Activated CD4-positive, alpha-beta T cell treated with anti-CD3 and anti-CD28 coated beads for 48 hours (primary cell): ENCODE results near the gene ZDHHC8.

ENCODE experiments used
- DNase-seq: peaks from one replicate; pipeline ENCODE4 v3.0.0-alpha.2; 2020

The ZDHHC8 gene

DNA sequence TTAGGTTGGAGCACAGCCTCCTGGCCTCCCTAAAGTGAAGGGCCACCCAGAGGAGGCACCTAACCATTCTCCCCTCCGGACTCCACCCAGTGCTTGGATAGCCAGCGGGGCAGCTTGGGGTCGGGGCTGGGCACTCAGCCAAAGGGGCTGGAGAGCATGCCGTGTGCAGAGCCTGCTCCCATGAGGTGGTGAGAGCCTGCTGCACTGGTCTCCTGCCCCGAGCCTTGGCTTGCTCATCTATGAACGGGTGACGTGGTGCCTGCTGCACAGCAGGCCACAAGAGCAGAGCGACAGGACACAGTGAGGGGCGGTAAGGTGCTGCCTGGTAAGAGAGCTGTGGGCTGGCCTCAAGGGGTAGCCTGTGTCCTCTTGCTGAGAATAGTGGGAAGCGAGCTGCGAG lies 33.3 kb downstream of the ZDHHC8 start:
- DNase-seq, result no peak

- no peak for DNase-seq
These were observed 33.8 kb downstream of the ZDHHC8 start for GRCh38 chr22:20165421-20165820.

GRCh38 chr22:20165913-20166312 lies 34.3 kb downstream of the ZDHHC8 start:
- DNase-seq, result no peak

DNA sequence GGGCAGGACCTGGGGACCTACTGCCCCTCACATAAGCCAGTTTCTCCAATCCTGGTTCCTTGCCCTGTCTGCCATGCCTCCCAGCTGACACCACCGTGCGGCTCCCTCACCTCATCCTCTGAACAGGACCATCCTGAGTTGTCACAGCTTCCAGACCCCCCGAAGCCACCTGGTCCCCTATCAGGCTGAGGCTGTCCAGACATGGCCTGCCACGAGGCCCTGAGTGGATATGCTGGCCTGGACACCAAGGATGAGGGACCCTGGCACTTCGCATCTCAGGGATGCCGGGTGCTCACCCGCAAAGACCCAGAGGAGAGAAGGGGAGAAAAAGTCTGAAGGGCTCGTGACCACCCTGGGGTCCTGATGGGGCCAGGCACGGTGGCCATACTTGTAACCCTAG lies 35.1 kb downstream of the ZDHHC8 start:
- no peak for DNase-seq

- no peak for DNase-seq
These were observed 36.2 kb downstream of the ZDHHC8 start for GRCh38 chr22:20167643-20168322.

DNA sequence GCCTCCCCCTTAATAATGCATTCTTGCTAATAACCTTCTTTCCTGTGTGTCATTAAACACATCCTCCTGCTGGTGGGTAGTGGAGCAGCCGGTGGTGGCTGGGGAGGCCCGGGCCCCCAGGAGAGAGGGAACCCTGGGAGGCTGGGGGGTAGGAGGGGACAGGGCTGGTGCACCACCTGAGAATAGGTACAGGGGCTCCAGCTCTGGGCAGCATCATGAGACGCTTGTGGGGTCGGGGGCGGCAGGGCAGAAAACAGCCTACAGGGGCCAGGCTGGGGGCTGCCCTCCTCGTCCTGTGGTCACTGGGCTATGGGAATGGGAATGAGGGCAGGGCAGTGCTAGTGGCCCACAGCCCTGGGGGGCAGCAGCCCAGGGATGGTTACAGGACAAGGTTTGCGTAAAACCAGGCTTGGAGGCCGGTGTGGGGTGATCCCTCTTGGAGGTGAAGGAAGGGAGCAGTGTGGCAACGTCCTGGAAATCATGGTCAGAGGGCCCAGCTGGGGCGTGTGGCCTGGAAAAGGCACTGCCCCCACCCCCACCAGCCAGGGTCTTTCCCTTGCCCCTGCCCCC lies 37.7 kb downstream of the ZDHHC8 start:
- no peak for DNase-seq

DNA sequence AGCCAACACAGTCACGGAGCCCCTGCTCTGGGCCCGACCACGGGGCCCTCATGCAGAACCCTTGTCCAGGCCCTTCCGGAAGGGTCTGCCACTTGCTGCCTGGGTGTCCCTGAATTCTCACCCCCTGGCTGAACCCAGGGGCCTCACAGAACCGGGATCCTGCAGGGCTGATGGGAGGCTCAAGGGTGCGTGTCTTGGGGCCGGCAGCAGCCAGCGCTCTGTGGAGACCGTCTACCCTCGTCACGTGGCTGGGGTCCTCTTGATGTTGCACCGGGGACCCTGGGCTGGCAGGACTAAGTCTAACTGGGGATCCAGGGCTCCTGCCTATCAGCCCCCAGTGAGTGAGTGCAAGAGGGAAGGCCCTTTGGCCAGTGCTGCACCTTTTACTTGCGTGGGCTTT lies 38.6 kb downstream of the ZDHHC8 start:
- DNase-seq, result no peak

DNA sequence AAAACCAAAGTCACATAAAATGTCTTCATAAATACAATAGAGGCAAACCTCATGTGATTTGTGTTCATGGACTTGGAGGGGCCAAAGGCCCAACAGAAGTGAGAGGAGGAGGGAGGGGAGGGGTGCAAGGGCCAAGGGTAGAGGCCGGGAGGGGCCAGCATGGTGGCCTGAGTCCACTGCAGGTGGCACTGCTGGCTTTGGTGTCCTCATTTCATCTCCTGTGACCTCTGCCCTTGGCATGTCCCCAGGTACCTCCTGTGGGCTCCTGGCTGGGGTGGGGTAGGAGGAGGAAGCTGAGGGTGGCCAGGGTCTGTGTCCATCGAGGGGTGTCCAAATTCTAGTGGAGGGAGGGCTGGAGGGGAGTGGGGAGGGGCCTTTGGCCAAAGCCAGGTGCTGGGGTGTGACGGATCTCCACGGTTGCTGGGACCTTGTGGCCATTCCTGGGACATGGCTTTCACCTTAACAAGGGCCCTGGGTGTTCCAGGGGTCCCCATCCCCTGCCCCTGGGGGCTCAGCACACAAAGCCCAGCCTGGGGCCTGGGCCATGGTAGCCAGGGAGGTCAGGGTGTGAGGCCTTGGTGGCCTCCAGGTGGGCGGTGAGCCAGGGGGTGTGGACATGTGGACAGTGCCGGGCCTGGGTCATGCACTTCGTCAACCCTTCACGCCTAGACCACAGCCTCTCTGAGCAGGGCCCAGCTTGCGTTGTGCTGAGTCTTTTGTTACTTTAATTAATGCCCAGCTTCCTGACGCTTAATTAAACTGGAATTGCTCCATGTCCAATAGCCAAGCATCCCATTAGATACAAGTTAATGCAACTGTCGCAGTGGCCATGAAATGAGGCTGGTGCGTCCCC lies 39.9 kb downstream of the ZDHHC8 start:
- no peak for DNase-seq

GRCh38 chr22:20172141-20172613 lies 40.6 kb downstream of the ZDHHC8 start:
- no peak for DNase-seq

DNA sequence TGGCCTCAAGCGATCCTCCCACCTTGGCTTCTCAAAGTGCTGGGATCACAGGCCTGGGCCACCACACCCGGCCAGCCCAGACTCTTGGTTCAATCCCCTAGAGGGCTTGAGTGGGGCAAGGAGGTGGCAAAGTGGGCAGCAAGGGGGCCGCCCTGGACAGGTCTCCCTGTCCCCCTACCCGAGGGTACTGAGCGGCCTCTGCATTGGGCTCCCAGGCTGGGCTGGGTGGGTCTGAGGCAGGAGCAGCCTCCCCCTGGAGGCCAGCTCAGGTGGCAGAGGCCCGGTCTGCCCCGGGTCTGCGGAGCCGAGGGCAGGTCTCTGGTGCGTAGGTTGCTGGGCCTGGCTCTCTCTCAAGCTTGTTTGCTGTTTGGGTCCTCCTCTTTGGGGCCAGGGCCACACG lies 41.6 kb downstream of the ZDHHC8 start:
- DNase-seq, result no peak

GRCh38 chr22:20173772-20174171 lies 42.2 kb downstream of the ZDHHC8 start:
- DNase-seq, result no peak

DNA sequence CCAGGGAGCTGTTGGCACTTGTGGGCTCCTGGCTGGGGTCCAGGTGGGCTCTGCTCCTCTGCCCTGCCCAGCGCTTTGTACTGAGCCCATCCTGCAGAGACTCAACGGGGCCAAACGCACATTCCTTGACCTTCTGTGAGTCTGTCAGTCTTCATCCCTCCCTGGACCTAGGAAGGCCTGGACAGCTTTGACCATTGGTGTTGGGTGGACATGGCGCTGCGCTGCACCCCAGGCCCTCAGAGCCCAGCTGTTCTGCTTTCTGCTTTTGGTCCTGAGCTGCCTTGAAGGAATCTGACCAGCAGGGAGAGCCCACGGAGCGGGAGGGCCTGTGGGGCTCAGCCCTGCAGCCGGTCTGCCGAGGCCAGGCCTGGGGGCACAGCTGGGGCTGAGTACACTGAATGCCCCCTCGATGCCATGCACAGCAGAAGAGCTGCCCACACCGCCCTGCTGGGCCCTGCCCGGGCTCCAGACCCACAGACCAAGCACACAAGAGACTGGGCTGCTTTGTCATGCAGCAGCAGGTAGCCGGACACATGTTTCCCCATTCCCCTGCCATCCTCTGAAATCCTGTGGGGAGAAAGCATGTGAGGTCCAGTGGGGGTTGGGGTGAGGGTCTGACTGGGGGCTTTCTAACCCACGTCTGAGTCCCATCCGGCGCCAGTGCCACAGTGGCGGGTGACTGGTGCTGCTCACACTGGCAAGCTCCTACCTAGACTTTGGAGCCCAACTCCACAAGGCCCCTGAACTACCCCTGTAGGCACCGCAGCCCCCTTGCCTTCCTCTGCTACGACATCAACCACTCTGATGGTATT lies 43.4 kb downstream of the ZDHHC8 start:
- DNase-seq, result no peak

DNA sequence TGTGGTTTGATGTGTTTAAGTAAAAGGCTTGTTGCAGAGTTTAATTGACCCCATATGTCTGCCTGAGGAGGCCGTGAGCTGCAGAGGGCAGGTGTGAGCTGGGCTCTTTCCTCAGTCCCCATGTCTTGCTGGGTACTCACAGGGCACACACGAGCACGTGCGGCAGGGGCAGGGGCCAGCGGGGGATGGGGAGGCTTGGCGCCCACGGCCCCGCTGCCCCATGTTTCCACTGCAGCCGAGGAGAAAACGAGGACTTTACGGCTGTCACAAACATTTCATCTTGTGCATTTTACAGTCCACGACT lies 43.9 kb downstream of the ZDHHC8 start:
- DNase-seq, result no peak

DNA sequence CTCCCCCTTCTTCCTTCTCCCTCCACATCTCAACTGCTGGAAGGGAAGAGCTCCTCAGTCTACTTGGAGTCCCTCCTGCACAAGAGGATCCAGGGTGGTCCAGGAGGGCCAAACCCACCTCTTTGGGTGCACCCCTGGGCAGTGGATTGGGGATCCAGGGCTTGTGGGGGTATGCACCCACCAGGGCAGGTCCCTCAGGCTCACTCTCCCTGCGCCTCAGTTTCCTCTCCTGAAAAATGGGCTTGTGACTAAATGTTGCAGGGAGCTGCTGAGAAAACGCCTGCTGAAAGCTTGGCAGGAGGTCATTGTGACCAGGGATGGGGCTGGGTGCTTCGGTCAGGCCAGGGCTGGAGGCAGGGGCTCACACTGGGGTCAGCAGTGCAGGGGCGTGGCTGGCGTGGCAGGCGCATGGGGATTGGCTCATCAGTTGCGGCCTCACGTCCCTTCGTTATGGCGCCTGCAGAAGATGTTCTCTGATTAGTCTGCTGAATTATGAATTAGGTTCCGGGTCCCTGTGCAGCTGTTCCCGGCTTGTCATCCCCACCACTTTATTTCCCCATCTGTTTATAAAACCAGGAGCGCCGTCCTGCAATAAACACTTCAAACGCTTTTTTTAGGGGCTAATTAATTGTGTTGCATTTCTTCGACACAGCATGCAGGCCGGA lies 44.9 kb downstream of the ZDHHC8 start:
- DNase-seq, result no peak

DNA sequence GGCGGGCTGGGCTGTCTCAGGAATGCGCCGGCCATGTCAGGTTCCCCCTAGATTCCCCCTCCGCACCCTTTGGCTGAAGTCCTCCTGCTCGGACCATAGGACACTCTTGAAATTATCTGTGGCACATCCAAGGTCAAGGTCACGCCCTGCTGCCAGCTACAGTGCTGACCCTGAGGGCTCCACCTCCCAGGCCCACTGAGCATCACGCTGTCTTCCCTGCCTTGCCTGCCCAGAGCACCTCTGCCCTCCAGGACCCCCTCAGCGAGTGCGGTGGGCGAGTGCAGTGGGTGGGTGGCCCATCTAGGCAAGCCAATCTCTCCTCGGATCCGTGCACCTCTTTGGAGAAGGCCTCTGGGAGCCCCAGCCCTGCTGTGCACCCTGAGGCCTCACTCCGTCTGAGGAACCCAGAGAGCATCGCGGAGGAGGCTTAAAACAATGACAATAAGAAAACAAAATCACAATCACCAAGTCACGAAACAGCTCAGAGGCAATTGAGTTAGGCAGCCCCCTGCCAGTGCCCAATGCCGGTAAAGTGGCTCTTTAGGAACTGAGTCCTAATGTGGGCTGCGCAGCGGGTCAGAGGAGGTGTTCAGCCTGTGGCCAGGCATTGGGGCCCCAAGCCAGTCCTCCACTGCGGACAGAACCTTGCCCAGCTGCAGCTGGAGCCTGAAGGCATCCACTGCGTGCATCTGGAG lies 45.8 kb downstream of the ZDHHC8 start:
- no peak for DNase-seq

DNA sequence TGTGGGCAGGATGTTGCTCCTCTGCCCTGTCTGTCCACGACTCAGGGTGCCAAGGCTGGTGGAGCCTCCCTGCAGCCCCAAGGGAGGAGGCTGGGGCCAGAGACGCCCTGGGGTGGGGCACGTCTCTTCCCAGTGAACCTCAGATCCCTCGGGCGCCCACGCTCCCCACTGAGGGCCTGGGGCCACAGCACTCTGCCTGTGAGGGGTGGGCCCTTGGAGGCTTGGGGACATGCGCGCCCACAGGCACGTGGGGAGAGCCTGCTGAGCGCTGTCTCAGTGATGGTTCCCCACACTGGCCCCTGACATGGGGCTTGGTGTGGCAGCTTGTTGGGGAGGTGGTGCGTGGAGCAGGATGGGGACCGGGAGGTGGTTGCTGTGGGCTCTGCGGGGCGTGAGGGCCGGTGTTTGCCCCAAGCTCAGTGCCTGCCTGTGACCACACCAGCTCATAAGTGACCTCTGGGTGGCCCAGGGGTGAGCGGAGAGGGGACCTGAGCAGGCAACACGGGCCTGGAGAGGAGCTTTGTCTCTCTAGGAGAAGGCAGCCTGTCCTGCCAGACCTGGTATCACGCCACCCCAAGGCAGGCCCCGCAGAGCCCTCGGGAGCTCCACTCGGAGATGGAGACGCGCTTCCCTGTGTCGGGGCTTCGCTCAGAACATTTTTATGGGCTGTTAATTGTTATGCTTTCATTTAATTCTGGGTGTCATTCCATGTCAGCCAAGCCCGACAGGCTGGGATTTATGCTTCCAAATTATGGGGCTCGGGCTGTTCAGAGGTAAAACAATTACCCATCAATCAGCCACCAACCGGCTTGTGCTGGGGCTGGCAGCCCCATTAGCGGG lies 46.7 kb downstream of the ZDHHC8 start:
- no peak for DNase-seq

DNA sequence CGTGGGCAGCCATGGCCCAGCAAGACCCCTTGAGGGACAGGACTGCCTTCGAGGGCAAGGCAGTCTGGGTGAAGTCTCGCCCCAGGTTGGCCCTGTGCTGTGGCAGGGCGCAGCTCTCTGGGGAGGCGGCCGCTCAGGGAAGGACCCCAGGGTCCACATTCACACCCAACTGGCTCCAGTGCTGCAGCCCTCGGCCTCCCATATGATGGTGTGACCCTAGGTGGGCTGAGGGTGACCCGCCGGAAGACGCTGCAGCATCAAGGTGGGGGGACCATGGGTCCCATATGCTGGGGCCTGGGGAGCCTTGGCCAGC lies 47.3 kb downstream of the ZDHHC8 start:
- no peak for DNase-seq

GRCh38 chr22:20179455-20180244 lies 48.0 kb downstream of the ZDHHC8 start:
- no peak for DNase-seq

DNA sequence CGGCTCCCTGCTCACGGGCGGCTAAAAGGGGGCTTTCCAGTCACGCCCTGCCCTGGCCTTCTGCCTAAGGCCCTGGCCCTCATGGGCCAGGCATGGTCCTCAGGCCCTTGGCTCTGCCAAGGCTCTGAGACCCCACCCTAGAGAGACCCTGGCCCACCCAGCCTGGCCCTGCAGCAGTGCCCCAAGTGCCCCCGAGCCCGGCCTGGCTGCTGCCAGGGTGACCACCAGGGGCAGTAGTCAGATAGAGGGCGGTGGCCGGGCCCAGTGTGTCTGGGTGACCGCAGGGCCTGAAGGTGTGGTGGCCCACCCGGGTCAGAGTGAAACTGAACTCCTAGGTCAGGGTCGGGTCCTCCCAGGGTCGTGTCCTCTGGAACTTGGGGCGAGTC lies 48.6 kb downstream of the ZDHHC8 start:
- DNase-seq, result no peak

DNA sequence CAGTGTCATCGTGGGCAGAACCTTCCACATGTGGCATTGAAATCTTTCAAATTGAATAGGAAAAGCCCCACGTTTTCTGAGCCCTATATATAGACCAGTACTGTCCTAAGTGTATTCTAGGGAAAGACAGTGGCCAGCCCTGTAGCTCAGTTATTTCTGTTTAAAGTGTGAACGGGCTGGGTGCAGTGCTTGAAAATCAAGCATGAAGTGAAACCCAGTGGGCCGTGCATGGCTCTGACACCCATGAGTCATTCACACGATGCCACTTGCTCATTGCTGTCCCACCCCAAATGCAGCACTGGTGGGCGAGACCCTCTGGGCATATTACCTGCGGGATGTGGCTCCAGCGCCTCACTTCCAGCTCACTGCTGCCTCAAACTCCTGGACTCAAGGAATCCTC lies 49.0 kb downstream of the ZDHHC8 start:
- no peak for DNase-seq
